Activated CD8-positive, alpha-beta memory T cell treated with anti-CD3 and anti-CD28 coated beads, Interleukin-2, amount 50 U/mL, for 1 hour (primary cell): ENCODE results near the gene WDFY2.
"Not testable (repeated sequence)": the region's sequence is repeated elsewhere in the genome, so short reads cannot be mapped to it uniquely, and the experiment has no call there.

ENCODE experiments used
- DNase-seq: peaks from one replicate; pipeline ENCODE4 v3.0.0-alpha.2; 2020; ENCODE audit errors: extremely low read depth

Gene WDFY2

GRCh38 chr13:51632591-51633362 lies 48.5 kb downstream of the WDFY2 start:
- no peak for DNase-seq

GRCh38 chr13:51635137-51635878 lies 51.0 kb downstream of the WDFY2 start:
- DNase-seq: no peak

- no peak for DNase-seq
Observed at GRCh38 chr13:51636349-51636890, 52.2 kb downstream of the WDFY2 start.

GRCh38 chr13:51637852-51638215 lies 53.6 kb downstream of the WDFY2 start:
- no peak for DNase-seq

- DNase-seq: no peak
Observed at GRCh38 chr13:51638216-51638871, 54.1 kb downstream of the WDFY2 start.

- no peak for DNase-seq
Observed at GRCh38 chr13:51639171-51639570, 54.9 kb downstream of the WDFY2 start.

- not testable (repeated sequence) for DNase-seq
Observed at GRCh38 chr13:51640696-51641095, 56.4 kb downstream of the WDFY2 start.

- no peak for DNase-seq
Observed at GRCh38 chr13:51643105-51643881, 59.0 kb downstream of the WDFY2 start.

GRCh38 chr13:51643882-51644281 lies 59.6 kb downstream of the WDFY2 start:
- no peak for DNase-seq

- DNase-seq: no peak
Observed at GRCh38 chr13:51644654-51645053, 60.4 kb downstream of the WDFY2 start.

- peak; percentile 8 for DNase-seq
Observed at GRCh38 chr13:51645154-51645650, 60.9 kb downstream of the WDFY2 start.

GRCh38 chr13:51645761-51646670 lies 61.8 kb downstream of the WDFY2 start:
- no peak for DNase-seq

GRCh38 chr13:51647067-51647466 lies 62.8 kb downstream of the WDFY2 start:
- DNase-seq: no peak

GRCh38 chr13:51652193-51652592 lies 67.9 kb downstream of the WDFY2 start:
- not testable (repeated sequence) for DNase-seq

GRCh38 chr13:51659276-51660127 lies 75.2 kb downstream of the WDFY2 start:
- no peak for DNase-seq

GRCh38 chr13:51660813-51661212 lies 76.6 kb downstream of the WDFY2 start:
- no peak for DNase-seq

- DNase-seq: no peak
Observed at GRCh38 chr13:51663973-51664957, 80.0 kb downstream of the WDFY2 start.

- DNase-seq: no peak
Observed at GRCh38 chr13:51665456-51665855, 81.2 kb downstream of the WDFY2 start.
